Muscle of arm (tissue), 12 donors: ENCODE measurements around the gene IRF7. TPM values are rescaled to one million over a fixed set of nuclear protein-coding genes. Genes with fewer than 3 reads are reported as not detected.

Source experiments
- DNase-seq: peaks from one replicate; pipeline ENCODE4 v3.0.0-alpha.2; 2013
- polyA plus RNA-seq, 12 donors: library from polyadenylated mRNA; unstranded; fragments of 120-200 nt; gene quantifications; one replicate each; pipeline ENCODE4 v1.2.1, GENCODE V29; 2013; ENCODE audit not compliant: insufficient read length in 12 of 12

The IRF7 gene
- polyA plus RNA-seq, 12 donors = 6.6 to 15.3 (median 9.9) TPM; not detected in 1

- DNase-seq = no peak
These were observed 27.6 kb upstream of the IRF7 start for GRCh38 chr11:643366-643765.

GRCh38 chr11:641806-642370, 26.1 kb upstream of the IRF7 start:
- no peak for DNase-seq

GRCh38 chr11:640021-640706, 24.4 kb upstream of the IRF7 start:
- no peak for DNase-seq

GRCh38 chr11:639332-639955, 23.7 kb upstream of the IRF7 start:
- DNase-seq = no peak

- DNase-seq = no peak
These were observed 23.0 kb upstream of the IRF7 start for GRCh38 chr11:638631-639331.

- DNase-seq = no peak
These were observed 22.1 kb upstream of the IRF7 start for GRCh38 chr11:637593-638521.

GRCh38 chr11:637333-637592, 21.5 kb upstream of the IRF7 start:
- no peak for DNase-seq

GRCh38 chr11:636511-637332, 21.0 kb upstream of the IRF7 start, which contains the start of gene DRD4:
TSS of gene DRD4 (plus strand) at chr11:637269. CDS start at chr11:637305, 36 bp downstream.
- DNase-seq = no peak

GRCh38 chr11:635945-636510, 20.3 kb upstream of the IRF7 start:
- DNase-seq = no peak

GRCh38 chr11:630871-631270, 15.1 kb upstream of the IRF7 start:
- DNase-seq = no peak

GRCh38 chr11:629237-629583, 13.5 kb upstream of the IRF7 start:
- no peak for DNase-seq

GRCh38 chr11:628056-628455, 12.3 kb upstream of the IRF7 start:
- no peak for DNase-seq

GRCh38 chr11:627308-627576, 11.5 kb upstream of the IRF7 start:
- DNase-seq = no peak

GRCh38 chr11:626475-627307, 10.9 kb upstream of the IRF7 start, which contains the start of gene SCT:
TSS of gene SCT (minus strand) at chr11:627181. CDS start at chr11:627143, 38 bp downstream.
- DNase-seq = no peak

GRCh38 chr11:625636-626268, 10.0 kb upstream of the IRF7 start:
- no peak for DNase-seq

GRCh38 chr11:624705-625635, 9.2 kb upstream of the IRF7 start, which contains the start of gene CDHR5:
TSS of gene CDHR5 (minus strand) at chr11:624955. CDS start at chr11:624902, 53 bp downstream.
- DNase-seq = no peak

- DNase-seq = no peak
These were observed 8.4 kb upstream of the IRF7 start for GRCh38 chr11:623999-624704.
